CD8-positive, alpha-beta memory T cell (primary cell): Measurements from ENCODE around the gene TEKT5. TPM values are rescaled to one million over a fixed set of nuclear protein-coding genes. Genes with fewer than 3 reads are reported as not detected.

Experiments
- CTCF ChIA-PET: fragments of 350-600 bp; sonication (Branson Sonifier 250); formaldehyde crosslinking; loops from one replicate; lab custom pipeline; 2021; ENCODE audit warnings: antibody characterized with exemption; lab: Charles Lee
- POLR2A ChIA-PET: fragments of 350-600 bp; sonication (Branson Sonifier 250); formaldehyde crosslinking; loops from one replicate; lab custom pipeline; 2021; ENCODE audit warnings: antibody characterized with exemption; lab: Charles Lee
- DNase-seq, 5 donors: peaks; one replicate each; pipeline versions ENCODE4 v3.0.0 to v3.0.0-alpha.2; 2020 to 2022; ENCODE audit warnings: mixed read lengths in 1 of 5
- H3K27ac ChIP-seq: one replicate; pipeline ENCODE4 v1.7.0; 2013; ENCODE audit warnings: low read depth, mild to moderate bottlenecking, low read length, moderate library complexity
- H3K27me3 ChIP-seq: 2 replicates; pipeline ENCODE4 v1.7.0; 2013; ENCODE audit warnings: low read length, mild to moderate bottlenecking; ENCODE audit not compliant: insufficient read depth, poor library complexity, severe bottlenecking
- H3K36me3 ChIP-seq: 2 replicates; pipeline ENCODE4 v1.7.0; 2013; ENCODE audit warnings: mild to moderate bottlenecking, low read length, moderate library complexity; ENCODE audit not compliant: insufficient read depth
- H3K4me1 ChIP-seq: 2 replicates; pipeline ENCODE4 v1.7.0; 2013; ENCODE audit warnings: mild to moderate bottlenecking, low read length, moderate library complexity; ENCODE audit not compliant: insufficient read depth
- H3K4me3 ChIP-seq: 2 replicates; pipeline ENCODE4 v1.7.0; 2013; ENCODE audit warnings: mild to moderate bottlenecking, low read length
- H3K9me3 ChIP-seq: 2 replicates; pipeline ENCODE4 v1.7.0; 2013; ENCODE audit warnings: mild to moderate bottlenecking, low read length
- H3K27ac Mint-ChIP-seq, 8 donors: one replicate each; pipeline ENCODE4 v1.8.0; 2020 to 2021; ENCODE audit warnings: mixed read lengths in 8 of 8, mild to moderate bottlenecking in 6 of 8, inconsistent platforms in 3 of 8, moderate library complexity in 3 of 8
- H3K27me3 Mint-ChIP-seq, 2 donors: one replicate each; pipeline ENCODE4 v1.8.0; 2020 to 2021; ENCODE audit warnings: mixed read lengths in 2 of 2, mild to moderate bottlenecking in 1 of 2, moderate library complexity in 1 of 2
- H3K36me3 Mint-ChIP-seq, 3 donors: one replicate each; pipeline ENCODE4 v1.8.0; 2020 to 2021; ENCODE audit warnings: mixed read lengths in 3 of 3, inconsistent platforms in 1 of 3, mild to moderate bottlenecking in 1 of 3
- H3K4me1 Mint-ChIP-seq, 3 donors: one replicate each; pipeline ENCODE4 v1.8.0; 2020 to 2021; ENCODE audit warnings: mixed read lengths in 3 of 3, inconsistent platforms in 1 of 3, mild to moderate bottlenecking in 1 of 3
- H3K4me3 Mint-ChIP-seq, 7 donors: one replicate each; pipeline ENCODE4 v1.8.0; 2020 to 2021; ENCODE audit warnings: mixed read lengths in 7 of 7, mild to moderate bottlenecking in 6 of 7, moderate library complexity in 4 of 7, inconsistent platforms in 2 of 7
- H3K9me3 Mint-ChIP-seq, 5 donors: one replicate each; pipeline ENCODE4 v1.8.0; 2020 to 2022; ENCODE audit warnings: mixed read lengths in 5 of 5, mild to moderate bottlenecking in 3 of 5, moderate library complexity in 2 of 5, inconsistent platforms in 1 of 5
- polyA plus RNA-seq: library from polyadenylated mRNA; unstranded; fragments of 300-500 nt; fragmentation: Illumina TruSeq; gene quantifications from one replicate; pipeline ENCODE4 v1.2.3, GENCODE V29; 2021
- total RNA-seq, 2 experiments: library from RNA; stranded (reverse); gene quantifications; one replicate each; pipeline ENCODE4 v1.2.3, GENCODE V29; 2021

Gene TEKT5
- total and polyA plus RNA-seq, 3 experiments from 2014 or later: not detected

- Mint-ChIP-seq H3K4me1 (no peaks in the 10 kb centered on the region), H3K9me3 (peaks cover 0 to 5% (median 3%) of the 10 kb centered on the region in 5 donors), H3K36me3 (no peaks in the 10 kb centered on the region), H3K27me3 (peaks cover 1 to 19% of the 10 kb centered on the region in 2 donors), H3K4me3 (no peak overlapping the region), H3K27ac (no peak overlapping the region)
- Histone ChIP-seq H3K36me3 (no peaks in the 10 kb centered on the region), H3K27me3 (no peaks in the 10 kb centered on the region), H3K9me3 (no peaks in the 10 kb centered on the region), H3K4me3 (no peak overlapping the region), H3K4me1 (no peaks in the 10 kb centered on the region), H3K27ac (no peak overlapping the region)
- ChIA-PET CTCF (no interaction called here), POLR2A (no interaction called here)
- DNase-seq: no peak
Measured at GRCh38 chr16:10644092-10644491, 50.6 kb downstream of the TEKT5 start.

GRCh38 chr16:10642964-10643363 lies 51.8 kb downstream of the TEKT5 start:
- H3K4me1 ChIP-seq: no peaks in the 10 kb centered on the region
- no peaks in the 10 kb centered on the region for H3K4me1 Mint-ChIP-seq
- H3K27ac Mint-ChIP-seq: no peak overlapping the region
- H3K27me3 ChIP-seq: no peaks in the 10 kb centered on the region
- no peak for DNase-seq
- no peak overlapping the region for H3K27ac ChIP-seq
- no peaks in the 10 kb centered on the region for H3K9me3 ChIP-seq
- ChIA-PET POLR2A (no interaction called here), CTCF (no interaction called here)
- H3K36me3 ChIP-seq: no peaks in the 10 kb centered on the region
- H3K4me3 Mint-ChIP-seq: no peak overlapping the region
- H3K27me3 Mint-ChIP-seq: peaks cover 7 to 19% of the 10 kb centered on the region in 2 donors
- no peaks in the 10 kb centered on the region for H3K36me3 Mint-ChIP-seq
- H3K4me3 ChIP-seq: no peak overlapping the region
- peaks cover 0 to 5% (median 3%) of the 10 kb centered on the region in 5 donors for H3K9me3 Mint-ChIP-seq

GRCh38 chr16:10641953-10642949 lies 52.5 kb downstream of the TEKT5 start:
- H3K36me3 Mint-ChIP-seq: peaks cover 0 to 2% (median 0%) of the 10 kb centered on the region in 3 donors
- ChIA-PET POLR2A (no interaction called here), CTCF (no interaction called here)
- no peak overlapping the region for H3K4me3 Mint-ChIP-seq
- no peak for DNase-seq
- no peaks in the 10 kb centered on the region for H3K36me3 ChIP-seq
- H3K9me3 Mint-ChIP-seq: peaks cover 0 to 5% (median 3%) of the 10 kb centered on the region in 5 donors
- no peak overlapping the region for H3K27ac ChIP-seq
- no peaks in the 10 kb centered on the region for H3K4me1 ChIP-seq
- no peaks in the 10 kb centered on the region for H3K27me3 ChIP-seq
- no peaks in the 10 kb centered on the region for H3K4me1 Mint-ChIP-seq
- H3K4me3 ChIP-seq: no peak overlapping the region
- H3K27ac Mint-ChIP-seq: no peak overlapping the region
- no peaks in the 10 kb centered on the region for H3K9me3 ChIP-seq
- peaks cover 7 to 19% of the 10 kb centered on the region in 2 donors for H3K27me3 Mint-ChIP-seq

GRCh38 chr16:10641555-10641952 lies 53.2 kb downstream of the TEKT5 start:
- no peak overlapping the region for H3K27ac ChIP-seq
- H3K4me3 Mint-ChIP-seq: no peak overlapping the region
- no peaks in the 10 kb centered on the region for H3K27me3 ChIP-seq
- no peaks in the 10 kb centered on the region for H3K4me1 ChIP-seq
- ChIA-PET CTCF (no interaction called here), POLR2A (no interaction called here)
- peaks cover 0 to 5% (median 3%) of the 10 kb centered on the region in 5 donors for H3K9me3 Mint-ChIP-seq
- H3K4me1 Mint-ChIP-seq: no peaks in the 10 kb centered on the region
- H3K27ac Mint-ChIP-seq: no peak overlapping the region
- H3K9me3 ChIP-seq: no peaks in the 10 kb centered on the region
- no peak for DNase-seq
- H3K36me3 Mint-ChIP-seq: peaks cover 0 to 2% (median 0%) of the 10 kb centered on the region in 3 donors
- H3K27me3 Mint-ChIP-seq: peaks cover 8 to 19% of the 10 kb centered on the region in 2 donors
- H3K36me3 ChIP-seq: no peaks in the 10 kb centered on the region
- H3K4me3 ChIP-seq: no peak overlapping the region

- Mint-ChIP-seq H3K27me3 (peaks cover 8 to 19% of the 10 kb centered on the region in 2 donors), H3K36me3 (peaks cover 0 to 2% (median 0%) of the 10 kb centered on the region in 3 donors), H3K4me1 (no peaks in the 10 kb centered on the region)
Measured at GRCh38 chr16:10640934-10641333, 53.8 kb downstream of the TEKT5 start.

GRCh38 chr16:10638101-10638500 lies 56.6 kb downstream of the TEKT5 start:
- no peak for DNase-seq
- no peaks in the 10 kb centered on the region for H3K4me1 ChIP-seq
- peaks cover 0 to 2% (median 0%) of the 10 kb centered on the region in 3 donors for H3K36me3 Mint-ChIP-seq
- ChIA-PET CTCF (no interaction called here), POLR2A (no interaction called here)
- H3K27me3 ChIP-seq: no peaks in the 10 kb centered on the region
- H3K4me3 Mint-ChIP-seq: no peak overlapping the region
- H3K4me3 ChIP-seq: no peak overlapping the region
- no peaks in the 10 kb centered on the region for H3K9me3 ChIP-seq
- H3K27me3 Mint-ChIP-seq: peaks cover 9 to 18% of the 10 kb centered on the region in 2 donors
- no peaks in the 10 kb centered on the region for H3K4me1 Mint-ChIP-seq
- H3K27ac ChIP-seq: no peak overlapping the region
- no peak overlapping the region for H3K27ac Mint-ChIP-seq
- peaks cover 0 to 5% (median 3%) of the 10 kb centered on the region in 5 donors for H3K9me3 Mint-ChIP-seq
- H3K36me3 ChIP-seq: no peaks in the 10 kb centered on the region

More at GRCh38 chr16:10640934-10641333, 53.8 kb downstream of the TEKT5 start:
- H3K4me3 Mint-ChIP-seq: no peak overlapping the region
- Histone ChIP-seq H3K9me3 (no peaks in the 10 kb centered on the region), H3K36me3 (no peaks in the 10 kb centered on the region), H3K4me1 (no peaks in the 10 kb centered on the region), H3K4me3 (no peak overlapping the region), H3K27ac (no peak overlapping the region), H3K27me3 (no peaks in the 10 kb centered on the region)
- H3K27ac Mint-ChIP-seq: no peak overlapping the region
- POLR2A ChIA-PET: no interaction called here
- peaks cover 0 to 5% (median 3%) of the 10 kb centered on the region in 5 donors for H3K9me3 Mint-ChIP-seq
- DNase-seq: no peak
- CTCF ChIA-PET: no interaction called here

- DNase-seq: no peak
- POLR2A ChIA-PET: no interaction called here
- Mint-ChIP-seq H3K36me3 (peaks cover 0 to 2% (median 0%) of the 10 kb centered on the region in 3 donors), H3K27ac (no peak overlapping the region), H3K9me3 (peaks cover 0 to 5% (median 3%) of the 10 kb centered on the region in 5 donors), H3K4me1 (no peaks in the 10 kb centered on the region), H3K4me3 (no peak overlapping the region), H3K27me3 (peaks cover 10 to 16% of the 10 kb centered on the region in 2 donors)
- CTCF ChIA-PET: no interaction called here
- H3K27me3 ChIP-seq: no peaks in the 10 kb centered on the region
- no peaks in the 10 kb centered on the region for H3K36me3 ChIP-seq
- no peak overlapping the region for H3K27ac ChIP-seq
- H3K9me3 ChIP-seq: no peaks in the 10 kb centered on the region
- no peaks in the 10 kb centered on the region for H3K4me1 ChIP-seq
- H3K4me3 ChIP-seq: no peak overlapping the region
Measured at GRCh38 chr16:10637337-10638037, 57.2 kb downstream of the TEKT5 start.
